Measurements from ENCODE around the gene RAB40C.

- TF ChIP-seq POLR2A (IDR thresholded peaks at IDR 0.05): no peak
- TF ChIP-seq CTCF (IDR thresholded peaks at IDR 0.05): no peak
Observed at GRCh38 chr16:654034-654433, 64.2 kb downstream of the RAB40C start.
